GM06990 (cell line): Measurements from ENCODE around the gene PLAC8L1.

Experiments
- DNase-seq: peaks from one replicate; pipeline ENCODE4 v3.0.0-alpha.2; 2011; ENCODE audit not compliant: insufficient read length; ENCODE audit errors: extremely low read depth
- H3K27me3 ChIP-seq: replicated peaks from 2 replicates; pipeline ENCODE4 v1.6.0; 2011; ENCODE audit warnings: low read length; ENCODE audit not compliant: control insufficient read depth, insufficient read depth
- H3K36me3 ChIP-seq: 2 replicates; pipeline ENCODE4 v1.5.1; 2011; ENCODE audit warnings: low read length; ENCODE audit not compliant: control insufficient read depth, insufficient read depth
- H3K4me3 ChIP-seq: replicated peaks from 2 replicates; pipeline ENCODE4 v1.5.1; 2011; ENCODE audit warnings: low read depth, mild to moderate bottlenecking, control low read depth, low read length
- TF ChIP-seq, protein P1 (sequence below): IDR thresholded peaks from 2 replicates; pipeline ENCODE4 v1.5.1; 2011; ENCODE audit warnings: low read length, control low read depth, mild to moderate bottlenecking, inconsistent platforms; ENCODE audit not compliant: insufficient read depth, poor library complexity, severe bottlenecking

PLAC8L1 gene

DNA sequence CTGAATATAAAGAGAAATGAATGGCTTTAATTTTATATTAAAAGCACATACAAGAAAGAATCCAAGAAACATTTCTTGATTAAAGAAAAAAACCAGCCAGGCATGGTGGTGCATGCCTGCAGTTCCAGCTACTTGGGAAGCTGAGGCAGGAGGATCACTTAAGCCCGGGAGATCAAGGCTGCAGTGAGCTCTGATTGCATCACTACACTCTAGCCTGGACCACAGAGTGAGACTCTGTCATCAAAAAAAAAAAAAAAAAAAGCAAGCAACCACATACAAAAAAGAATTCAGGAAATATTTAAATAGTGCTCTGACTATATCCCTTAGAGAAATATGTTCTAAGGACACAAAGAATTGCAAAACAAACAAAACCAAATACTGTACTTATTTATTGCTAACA is 2.5 kb upstream of the PLAC8L1 start:
- Histone ChIP-seq H3K4me3 (no peak overlapping the region), H3K36me3 (no peaks in the 10 kb centered on the region), H3K27me3 (no peaks in the 10 kb centered on the region)
- TF ChIP-seq, protein P1, sequence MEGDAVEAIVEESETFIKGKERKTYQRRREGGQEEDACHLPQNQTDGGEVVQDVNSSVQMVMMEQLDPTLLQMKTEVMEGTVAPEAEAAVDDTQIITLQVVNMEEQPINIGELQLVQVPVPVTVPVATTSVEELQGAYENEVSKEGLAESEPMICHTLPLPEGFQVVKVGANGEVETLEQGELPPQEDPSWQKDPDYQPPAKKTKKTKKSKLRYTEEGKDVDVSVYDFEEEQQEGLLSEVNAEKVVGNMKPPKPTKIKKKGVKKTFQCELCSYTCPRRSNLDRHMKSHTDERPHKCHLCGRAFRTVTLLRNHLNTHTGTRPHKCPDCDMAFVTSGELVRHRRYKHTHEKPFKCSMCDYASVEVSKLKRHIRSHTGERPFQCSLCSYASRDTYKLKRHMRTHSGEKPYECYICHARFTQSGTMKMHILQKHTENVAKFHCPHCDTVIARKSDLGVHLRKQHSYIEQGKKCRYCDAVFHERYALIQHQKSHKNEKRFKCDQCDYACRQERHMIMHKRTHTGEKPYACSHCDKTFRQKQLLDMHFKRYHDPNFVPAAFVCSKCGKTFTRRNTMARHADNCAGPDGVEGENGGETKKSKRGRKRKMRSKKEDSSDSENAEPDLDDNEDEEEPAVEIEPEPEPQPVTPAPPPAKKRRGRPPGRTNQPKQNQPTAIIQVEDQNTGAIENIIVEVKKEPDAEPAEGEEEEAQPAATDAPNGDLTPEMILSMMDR = no peak
- no peak for DNase-seq

DNA sequence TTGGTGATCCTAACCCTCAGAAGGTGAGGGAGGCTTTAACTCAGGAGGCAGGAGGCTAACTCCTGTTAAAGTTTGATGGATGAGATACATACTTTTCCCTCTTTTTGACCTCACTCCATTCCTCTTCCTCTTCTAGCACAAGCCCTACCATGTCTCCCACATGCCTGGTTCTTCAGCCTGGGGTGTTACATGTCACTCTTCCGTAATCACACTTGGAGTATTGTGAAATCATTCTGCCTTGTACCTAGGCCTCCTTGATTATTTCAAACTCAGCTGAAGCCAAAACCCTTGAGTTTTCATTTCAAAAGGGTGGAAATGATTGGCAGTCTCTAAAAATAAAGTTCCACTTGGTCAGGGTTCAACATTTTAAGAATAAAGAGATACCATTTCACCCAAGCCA is 1.8 kb downstream of the PLAC8L1 start:
- H3K4me3 ChIP-seq = no peak overlapping the region
- H3K36me3 ChIP-seq = no peaks in the 10 kb centered on the region
- no peaks in the 10 kb centered on the region for H3K27me3 ChIP-seq
- DNase-seq = no peak
- TF ChIP-seq, protein P1 = no peak

- H3K4me3 ChIP-seq = no peak overlapping the region
- no peak for DNase-seq
- no peaks in the 10 kb centered on the region for H3K27me3 ChIP-seq
- TF ChIP-seq, protein P1 = no peak
- no peaks in the 10 kb centered on the region for H3K36me3 ChIP-seq
These were observed 3.7 kb downstream of the PLAC8L1 start for GRCh38 chr5:146101646-146102045.

DNA sequence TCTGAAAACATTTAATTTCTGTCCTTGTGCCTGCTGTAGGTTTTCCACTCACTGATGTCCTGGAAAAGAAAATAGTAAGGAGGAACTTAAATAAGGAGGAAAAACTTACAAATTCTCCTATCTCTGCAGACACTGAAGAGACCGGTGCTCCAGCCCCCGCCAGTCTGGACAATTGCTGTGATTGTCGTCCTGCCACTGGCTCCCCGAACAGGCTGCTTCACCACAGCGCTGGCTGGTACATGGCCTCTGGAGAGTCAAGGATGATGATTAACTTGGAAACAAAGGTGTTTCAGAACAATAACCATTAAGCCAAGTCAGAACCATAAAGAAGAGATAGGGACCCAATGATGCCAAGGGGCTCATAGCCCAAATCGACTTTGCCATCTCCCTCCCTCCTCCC is 7.3 kb downstream of the PLAC8L1 start:
- Histone ChIP-seq H3K27me3 (no peaks in the 10 kb centered on the region), H3K36me3 (no peaks in the 10 kb centered on the region), H3K4me3 (no peak overlapping the region)
- DNase-seq = no peak
- TF ChIP-seq, protein P1 = no peak

DNA sequence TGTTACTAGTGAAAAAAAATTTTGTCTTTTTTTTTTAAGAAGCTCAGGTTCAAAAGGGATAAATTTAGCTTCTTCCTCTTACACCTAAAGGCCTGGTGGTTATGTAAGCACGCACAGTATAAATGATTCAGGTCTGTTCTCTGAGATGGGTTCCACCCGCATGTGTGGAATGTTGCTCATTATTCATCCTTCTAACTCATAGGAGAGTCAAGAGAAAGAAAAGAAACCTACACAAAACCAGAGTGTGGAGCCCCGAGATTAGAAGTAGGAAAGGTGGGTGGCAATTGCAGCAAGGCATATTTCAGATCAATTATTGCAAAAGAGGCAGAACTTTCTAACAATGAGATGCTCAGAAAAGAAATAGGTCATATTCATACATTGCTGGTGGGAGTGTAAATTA is 13.5 kb downstream of the PLAC8L1 start:
- no peak for DNase-seq
- Histone ChIP-seq H3K4me3 (no peak overlapping the region), H3K27me3 (no peaks in the 10 kb centered on the region), H3K36me3 (no peaks in the 10 kb centered on the region)
- TF ChIP-seq, protein P1 = no peak

GRCh38 chr5:146089287-146089686 is 16.1 kb downstream of the PLAC8L1 start:
- TF ChIP-seq, protein P1 = no peak
- DNase-seq = no peak
- no peaks in the 10 kb centered on the region for H3K27me3 ChIP-seq
- no peak overlapping the region for H3K4me3 ChIP-seq
- H3K36me3 ChIP-seq = no peaks in the 10 kb centered on the region
